RKO (cell line): ENCODE measurements around the gene MAGEH1.
"Not testable (repeated sequence)": the region's sequence is repeated elsewhere in the genome, so short reads cannot be mapped to it uniquely, and the experiment has no call there.

Source experiments
- DNase-seq: peaks from one replicate; pipeline ENCODE4 v3.0.0-alpha.2; 2016; ENCODE audit warnings: low spot score

The MAGEH1 gene, protein sequence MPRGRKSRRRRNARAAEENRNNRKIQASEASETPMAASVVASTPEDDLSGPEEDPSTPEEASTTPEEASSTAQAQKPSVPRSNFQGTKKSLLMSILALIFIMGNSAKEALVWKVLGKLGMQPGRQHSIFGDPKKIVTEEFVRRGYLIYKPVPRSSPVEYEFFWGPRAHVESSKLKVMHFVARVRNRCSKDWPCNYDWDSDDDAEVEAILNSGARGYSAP

DNA sequence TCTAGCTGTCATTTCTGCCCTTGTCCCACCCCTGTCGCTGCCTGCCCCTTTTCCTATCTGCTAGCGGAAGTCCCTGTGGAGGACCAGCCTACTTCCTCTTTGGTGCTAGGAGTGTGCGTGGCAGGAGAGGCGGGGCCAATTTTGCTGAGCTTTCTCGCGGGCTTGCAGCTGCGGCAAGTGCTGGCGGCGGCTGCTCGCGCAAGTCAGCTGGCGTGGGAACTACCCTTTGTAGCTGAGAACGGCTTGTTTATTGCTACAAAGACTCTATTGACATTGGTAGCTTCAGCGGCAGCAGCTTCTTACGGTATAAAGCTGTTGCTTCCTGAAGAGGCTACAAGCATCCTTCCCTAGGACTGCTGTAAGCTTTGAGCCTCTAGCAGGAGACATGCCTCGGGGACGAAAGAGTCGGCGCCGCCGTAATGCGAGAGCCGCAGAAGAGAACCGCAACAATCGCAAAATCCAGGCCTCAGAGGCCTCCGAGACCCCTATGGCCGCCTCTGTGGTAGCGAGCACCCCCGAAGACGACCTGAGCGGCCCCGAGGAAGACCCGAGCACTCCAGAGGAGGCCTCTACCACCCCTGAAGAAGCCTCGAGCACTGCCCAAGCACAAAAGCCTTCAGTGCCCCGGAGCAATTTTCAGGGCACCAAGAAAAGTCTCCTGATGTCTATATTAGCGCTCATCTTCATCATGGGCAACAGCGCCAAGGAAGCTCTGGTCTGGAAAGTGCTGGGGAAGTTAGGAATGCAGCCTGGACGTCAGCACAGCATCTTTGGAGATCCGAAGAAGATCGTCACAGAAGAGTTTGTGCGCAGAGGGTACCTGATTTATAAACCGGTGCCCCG is at the start of gene MAGEH1:
Gene MAGEH1, plus strand, starts transcription at position 138 of the 843 bp plus-strand sequence. Its CDS starts 248 bp downstream, at position 386.
- no peak for DNase-seq

DNA sequence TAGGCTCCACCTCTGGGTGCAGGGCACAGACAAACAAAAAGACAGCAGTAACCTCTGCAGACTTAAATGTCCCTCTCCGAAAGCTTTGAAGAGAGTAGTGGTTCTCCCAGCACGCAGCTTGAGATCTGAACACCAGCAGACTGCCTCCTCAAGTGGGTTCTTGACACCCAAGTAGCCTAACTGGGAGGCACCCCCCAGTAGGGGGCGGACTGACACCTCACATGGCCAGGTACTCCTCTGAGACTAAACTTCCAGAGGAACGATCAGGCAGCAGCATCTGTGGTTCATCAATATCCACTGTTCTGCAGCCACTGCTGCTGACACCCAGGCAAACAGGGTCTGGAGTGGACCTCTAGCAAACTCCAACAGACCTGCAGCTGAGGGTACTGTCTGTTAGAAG is 24.8 kb upstream of the MAGEH1 start:
- DNase-seq = not testable (repeated sequence)

DNA sequence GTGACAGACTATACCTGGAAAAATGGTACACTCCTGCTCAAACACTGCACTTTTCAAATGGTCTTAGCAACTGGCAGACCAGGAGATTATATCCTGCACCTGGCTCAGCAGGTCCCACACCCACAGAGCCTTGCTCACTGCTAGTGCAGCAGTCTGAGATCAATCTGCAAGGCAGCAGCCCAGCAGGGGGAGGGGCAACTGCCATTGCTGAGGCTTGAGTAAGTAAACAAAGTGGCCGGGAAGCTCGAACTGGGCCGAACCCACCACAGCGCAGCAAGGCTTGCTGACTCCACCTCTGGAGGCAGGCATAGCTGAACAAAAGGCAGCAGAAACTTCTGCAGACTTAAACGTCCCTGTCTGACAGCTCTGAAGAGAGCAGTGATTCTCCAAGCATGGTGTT is 8.5 kb upstream of the MAGEH1 start:
- DNase-seq = not testable (repeated sequence)

DNA sequence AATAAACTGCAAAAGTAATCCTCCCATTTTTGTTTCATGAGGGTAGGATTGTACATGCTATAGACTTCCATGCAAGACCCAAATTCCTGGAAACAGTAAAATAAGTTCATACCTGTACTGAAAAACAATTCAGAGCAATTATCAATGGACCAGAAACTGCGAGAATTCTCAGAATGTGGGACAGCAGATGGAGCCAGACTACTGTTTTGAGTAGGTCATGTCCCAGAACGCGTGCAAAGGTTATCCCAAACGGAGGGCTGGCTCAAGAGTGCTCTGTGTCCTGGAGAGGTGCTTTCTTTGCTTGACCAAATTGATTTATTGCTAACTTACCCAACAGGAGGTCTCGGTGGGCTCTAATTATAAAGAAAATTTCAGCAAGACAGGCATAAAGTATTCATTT is 1.7 kb upstream of the MAGEH1 start:
- DNase-seq = peak; percentile 31

DNA sequence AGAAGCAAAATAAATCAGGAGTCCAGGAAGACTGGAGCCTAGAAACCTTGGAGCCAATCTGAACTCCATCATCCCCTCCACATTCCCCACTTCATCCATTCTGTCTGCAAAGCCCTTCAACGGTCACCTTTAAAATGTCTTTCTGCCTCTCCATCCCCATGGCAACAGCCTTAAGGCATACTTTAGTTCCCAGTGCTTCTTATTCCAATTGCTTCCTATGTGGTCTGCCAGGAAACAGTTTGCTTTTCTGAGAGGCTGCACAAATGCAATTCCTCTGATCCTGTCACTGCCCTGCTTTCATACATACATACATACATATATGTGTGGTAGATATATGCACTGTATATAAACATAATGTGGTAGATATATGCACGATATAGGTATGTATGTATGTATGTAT is 786 bp upstream of the MAGEH1 start:
- no peak for DNase-seq

DNA sequence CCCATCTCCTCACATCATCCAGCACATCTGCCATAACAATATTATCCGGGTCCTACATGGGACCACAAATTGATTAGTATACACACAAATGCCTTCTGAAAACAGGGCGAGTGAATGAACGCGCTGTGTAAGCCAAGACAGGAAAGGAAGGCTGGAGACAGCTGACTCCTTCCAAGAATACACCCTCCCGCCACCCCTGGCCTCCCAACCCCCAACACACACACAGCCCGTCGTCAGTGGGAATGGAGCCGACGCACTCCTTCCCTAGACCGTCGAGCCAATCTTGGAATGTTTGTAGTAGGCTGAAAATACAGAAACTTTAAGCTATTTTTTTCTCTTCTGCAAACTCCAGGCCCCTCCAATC is 319 bp upstream of the MAGEH1 start:
- no peak for DNase-seq

DNA sequence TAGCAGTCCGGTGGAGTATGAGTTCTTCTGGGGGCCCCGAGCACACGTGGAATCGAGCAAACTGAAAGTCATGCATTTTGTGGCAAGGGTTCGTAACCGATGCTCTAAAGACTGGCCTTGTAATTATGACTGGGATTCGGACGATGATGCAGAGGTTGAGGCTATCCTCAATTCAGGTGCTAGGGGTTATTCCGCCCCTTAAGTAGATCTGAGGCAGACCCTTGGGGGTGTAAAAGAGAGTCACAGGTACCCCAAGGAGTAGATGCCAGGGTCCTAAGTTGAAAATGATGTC is 852 bp downstream of the MAGEH1 start:
- DNase-seq = no peak

DNA sequence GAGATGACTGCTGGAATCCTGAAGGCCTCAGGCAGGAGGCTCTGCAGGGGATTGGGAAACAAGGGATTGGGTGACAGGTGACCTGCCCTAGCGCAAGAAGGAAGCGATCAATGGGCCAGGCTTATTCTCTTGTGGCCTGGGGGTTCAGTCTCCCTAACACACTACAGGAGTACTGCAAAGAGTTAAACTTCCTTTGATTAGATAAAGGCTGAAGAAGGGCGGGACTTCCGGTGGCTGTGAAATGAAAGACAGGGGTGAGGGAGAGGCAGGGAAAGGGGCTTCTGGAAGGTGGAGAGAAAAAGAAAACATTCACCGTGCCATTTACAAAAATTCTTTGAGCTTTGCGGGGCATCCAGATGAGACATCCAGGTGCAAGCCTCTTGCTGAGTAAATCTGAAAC is 3.8 kb downstream of the MAGEH1 start:
- DNase-seq = not testable (repeated sequence)

DNA sequence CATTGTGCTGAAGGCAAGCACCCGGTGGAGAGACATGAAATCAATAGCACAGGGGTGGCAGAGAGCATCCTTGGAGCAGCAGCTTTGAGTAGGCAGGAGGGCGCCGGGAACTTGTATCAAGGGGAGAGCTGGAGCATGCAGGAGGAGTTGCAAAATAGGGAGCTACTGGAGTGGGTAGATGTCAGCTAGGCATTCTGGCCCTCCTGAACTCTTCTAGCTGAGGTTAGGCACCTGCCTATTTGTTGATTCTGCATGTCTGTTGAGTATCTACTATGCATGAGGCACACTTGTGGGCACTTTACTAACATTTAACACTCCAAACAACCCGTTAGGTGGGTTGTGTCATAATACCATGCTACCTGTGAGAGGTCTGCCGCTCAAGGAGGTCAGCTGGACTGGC is 7.5 kb downstream of the MAGEH1 start:
- DNase-seq = not testable (repeated sequence)

DNA sequence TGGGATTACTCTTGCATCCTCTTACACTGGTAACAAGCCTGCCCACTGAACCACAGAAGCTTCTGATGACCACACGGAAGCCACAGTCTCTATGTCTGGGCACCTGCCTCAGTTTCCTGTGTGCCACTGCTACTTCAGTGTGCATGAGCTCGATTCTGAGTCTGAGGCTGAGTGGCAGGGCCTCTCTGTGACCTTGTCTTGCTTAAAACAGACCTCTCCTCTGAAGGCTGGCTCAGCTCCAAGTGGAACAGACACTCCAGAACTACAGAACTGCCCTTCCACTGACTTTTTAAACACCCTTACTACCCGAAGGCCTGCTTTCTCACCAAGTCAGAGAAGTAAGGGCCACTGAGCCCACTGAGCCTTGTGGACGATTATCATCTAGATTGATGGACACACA is 8.0 kb downstream of the MAGEH1 start:
- not testable (repeated sequence) for DNase-seq

DNA sequence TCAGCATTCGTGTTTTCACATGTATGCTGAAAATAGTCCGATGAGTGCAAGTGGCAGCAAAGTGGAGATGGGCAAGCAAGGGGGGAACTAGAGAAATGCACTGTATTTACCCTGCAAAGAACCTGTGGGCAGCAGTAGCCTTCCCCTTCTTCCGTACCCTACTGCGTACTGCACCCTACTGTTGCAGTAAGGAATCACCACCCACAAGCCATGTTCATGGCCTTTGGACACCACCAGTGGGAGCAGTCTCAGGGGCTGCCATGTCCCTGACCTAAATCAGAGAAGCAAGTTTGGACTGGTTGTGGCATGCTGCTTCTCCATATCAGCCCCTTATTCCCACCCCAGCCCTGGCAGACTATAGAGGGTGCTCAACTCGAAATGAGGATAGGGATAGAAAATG is 12.1 kb downstream of the MAGEH1 start:
- not testable (repeated sequence) for DNase-seq

DNA sequence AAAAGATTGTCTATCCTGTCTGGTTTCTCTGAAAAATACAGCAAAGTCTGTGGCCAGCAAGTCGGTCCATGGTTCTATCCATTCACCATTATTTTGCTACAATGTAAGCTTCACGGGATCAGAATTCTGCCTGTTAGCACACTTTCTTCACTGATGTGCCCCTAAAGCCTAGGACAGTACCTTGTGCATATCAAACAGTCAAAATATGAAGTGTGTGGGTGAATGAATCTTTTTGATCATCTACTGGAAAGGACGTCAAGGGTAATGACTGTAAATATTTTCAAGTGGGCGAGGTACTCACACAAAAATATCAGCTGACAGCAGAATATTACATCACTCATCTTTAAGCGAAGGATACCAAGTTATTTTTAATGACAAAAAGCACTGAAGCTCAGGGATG is 13.2 kb downstream of the MAGEH1 start:
- not testable (repeated sequence) for DNase-seq

DNA sequence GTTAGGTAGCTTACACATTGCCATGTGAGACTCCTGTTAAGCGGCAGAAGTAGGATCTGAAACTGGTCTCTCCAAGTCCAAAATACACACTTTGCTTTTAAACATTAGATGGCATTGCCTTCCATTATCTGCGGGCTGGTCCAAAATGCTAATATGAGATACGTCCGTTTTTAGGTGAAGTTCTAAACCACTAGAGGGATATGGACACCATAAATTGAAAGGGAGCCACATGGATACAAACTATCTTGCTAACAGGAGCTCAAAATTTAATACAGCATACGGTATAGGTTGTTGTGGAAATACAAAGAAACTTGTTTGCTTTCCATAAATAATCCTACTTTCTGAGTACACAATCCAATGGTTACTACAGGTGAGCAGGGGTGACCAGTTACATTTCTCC is 13.9 kb downstream of the MAGEH1 start:
- DNase-seq = not testable (repeated sequence)

DNA sequence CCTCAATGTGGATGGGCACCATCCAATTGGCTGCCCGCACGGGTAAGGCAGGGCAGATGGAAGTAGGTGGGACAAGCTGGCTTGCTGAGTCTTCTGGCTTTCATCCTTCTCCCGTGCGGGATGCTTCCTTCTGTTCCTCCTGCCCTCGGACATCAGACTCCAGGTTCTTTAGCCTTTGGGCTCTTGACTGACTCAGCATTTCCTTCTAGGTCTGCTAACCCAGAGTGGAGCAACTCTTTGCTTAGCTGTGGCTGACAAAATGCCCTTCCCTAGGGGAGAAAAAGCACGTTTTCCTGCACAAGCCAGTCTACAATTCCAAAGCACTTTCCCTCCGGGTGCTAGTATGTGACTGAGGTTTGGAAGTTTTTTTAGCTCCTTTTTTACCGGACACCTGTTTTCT is 28.0 kb downstream of the MAGEH1 start:
- not testable (repeated sequence) for DNase-seq

DNA sequence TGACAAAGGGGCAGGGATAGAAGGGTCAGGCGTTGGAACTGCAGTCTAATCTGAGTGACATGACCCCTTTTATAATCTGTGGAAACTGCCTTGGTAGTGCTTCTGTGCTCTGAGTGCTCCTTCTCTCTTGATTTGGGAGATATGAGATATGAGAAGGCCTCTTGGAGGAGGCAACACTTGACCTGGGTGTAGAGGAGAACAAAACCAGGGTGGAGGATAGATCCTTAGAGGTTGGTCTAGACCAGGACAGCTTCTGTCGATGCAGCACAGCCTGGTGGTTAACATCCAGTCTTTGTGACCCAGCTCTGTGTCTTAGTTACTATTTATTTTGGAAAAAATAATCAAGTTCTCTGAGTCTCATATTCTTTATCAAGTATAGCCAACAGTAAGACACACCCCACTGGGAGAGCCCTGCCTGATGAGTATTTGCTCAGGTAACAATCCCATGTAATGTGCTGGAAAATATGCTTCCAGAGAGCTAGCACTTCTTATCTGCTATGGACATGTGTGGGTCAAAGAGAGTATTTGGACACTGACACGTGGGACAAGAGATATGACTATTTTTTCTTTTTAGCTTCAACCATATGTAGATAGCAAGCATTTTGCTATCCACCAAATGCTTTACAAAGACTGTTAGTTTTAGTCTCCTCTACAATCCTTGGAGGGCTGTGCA is 28.6 kb downstream of the MAGEH1 start:
- no peak for DNase-seq

DNA sequence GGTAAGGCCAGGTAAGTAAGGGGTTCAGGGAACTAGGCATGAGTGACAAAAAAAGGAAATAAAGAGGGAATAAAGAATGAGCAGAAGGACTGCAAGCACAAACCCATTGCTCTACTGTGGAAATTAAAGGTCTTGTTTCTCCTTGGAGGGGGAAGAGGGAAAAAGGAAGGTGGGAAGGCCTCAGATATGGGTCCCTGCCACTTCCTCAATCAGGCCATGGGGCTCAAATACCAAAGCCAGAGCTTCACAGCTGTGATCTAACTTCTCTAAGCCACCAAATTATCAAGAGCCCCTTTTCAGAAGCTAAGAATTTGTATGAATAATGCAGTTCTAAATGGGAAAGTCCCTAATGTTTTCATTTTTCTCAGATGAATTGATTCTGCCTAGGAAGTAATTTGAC is 33.0 kb downstream of the MAGEH1 start:
- no peak for DNase-seq

DNA sequence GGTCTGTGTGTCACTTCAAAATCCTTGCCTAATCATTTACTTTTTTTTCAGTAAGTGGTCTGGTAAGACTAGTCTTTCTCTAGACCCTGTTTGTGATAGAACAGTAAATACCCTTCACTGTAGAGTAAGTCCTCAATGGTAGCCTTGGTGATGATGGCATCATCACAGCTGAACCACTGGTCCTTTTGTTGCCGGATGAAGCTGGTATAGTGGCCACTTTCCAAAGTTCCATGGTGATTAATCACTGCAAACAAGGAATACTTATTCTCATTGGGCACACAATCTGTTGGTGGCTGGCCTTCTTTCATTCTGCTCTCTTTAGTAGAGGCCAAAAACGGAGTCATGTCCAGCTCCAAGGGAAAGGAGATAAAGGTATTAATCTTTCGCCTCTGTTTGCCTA is 34.8 kb downstream of the MAGEH1 start:
- peak; percentile 32 for DNase-seq

DNA sequence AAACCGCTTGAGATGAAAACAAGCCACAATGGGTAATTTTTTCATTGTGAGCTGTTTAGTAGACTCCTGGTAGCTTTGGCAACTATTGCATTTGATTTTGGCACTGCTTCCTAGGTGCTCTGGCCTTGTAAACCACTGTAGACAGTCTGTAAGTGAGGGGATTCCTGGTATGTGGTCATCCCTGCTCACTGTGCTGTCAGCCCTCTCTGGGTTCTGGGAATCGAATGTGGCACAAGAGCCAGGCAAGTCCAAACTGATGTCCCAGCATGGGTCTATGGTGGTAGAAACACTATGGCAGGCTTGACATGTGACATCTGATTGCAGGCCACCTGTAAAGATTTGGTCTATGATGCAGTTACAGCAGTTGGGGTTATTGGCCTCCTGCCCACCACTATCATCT is 35.2 kb downstream of the MAGEH1 start:
- DNase-seq = no peak

DNA sequence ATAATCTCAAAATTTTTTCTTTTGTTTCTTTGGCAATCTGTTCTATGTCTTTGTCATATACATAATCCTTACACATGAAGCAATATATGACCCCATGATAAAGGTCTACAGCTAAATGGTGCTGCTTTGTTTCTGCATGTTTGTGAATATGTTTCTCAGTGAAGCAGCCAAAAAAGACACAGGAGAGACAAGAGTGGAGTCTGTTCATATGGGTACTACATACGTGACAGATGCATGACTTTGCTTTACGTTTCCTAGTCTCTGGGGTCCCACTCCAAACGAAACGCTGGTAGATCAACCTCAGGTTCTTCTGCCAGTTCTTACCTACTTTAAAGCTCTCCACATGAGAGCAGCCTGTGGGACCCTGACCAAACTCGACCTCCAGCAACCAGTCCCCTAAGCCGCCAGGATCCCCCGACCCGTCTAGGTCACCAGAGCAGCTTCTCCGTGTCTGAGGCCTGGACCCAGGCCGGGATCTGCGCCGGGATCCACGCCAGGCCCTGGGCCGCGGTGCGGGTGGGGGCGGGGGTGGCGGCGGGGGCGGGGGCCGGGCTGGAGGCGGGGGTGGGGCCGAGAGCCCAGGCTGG is 36.2 kb downstream of the MAGEH1 start:
- DNase-seq = no peak

DNA sequence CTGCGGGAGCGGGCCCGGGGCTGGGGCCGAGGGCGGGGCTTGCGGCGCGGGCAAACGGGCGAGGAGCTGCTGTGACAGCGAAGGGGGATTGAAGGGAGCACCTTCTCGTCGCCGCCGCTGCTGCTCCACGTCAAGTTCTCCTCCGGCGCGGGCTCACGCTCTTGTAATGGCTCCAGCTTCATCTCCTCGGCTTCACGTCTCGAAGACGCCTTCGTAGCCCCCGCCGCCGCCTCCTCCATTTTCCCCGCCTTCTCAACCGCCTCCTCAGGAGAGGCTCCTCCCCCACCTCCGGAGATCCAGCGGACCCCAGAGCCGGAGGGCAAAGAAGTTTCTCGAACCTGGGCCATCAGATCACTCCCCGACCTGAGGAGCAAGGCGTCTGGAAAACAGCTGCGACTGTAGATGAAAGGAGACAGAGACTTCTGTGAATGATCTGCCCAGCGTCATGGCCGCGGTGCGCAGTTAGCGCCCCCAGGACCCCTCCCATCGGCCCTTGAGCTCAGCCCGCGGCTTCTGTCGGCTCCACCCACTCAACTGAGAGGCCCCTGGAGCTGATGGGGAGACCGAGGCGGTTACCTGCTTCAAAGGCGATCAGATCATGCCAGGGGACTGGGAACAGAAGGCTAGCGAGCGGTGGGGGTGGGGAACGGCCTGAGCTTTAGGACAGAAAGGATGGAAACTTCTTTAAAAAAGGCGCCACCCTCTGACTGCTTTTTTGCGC is 36.8 kb downstream of the MAGEH1 start:
- DNase-seq = no peak

DNA sequence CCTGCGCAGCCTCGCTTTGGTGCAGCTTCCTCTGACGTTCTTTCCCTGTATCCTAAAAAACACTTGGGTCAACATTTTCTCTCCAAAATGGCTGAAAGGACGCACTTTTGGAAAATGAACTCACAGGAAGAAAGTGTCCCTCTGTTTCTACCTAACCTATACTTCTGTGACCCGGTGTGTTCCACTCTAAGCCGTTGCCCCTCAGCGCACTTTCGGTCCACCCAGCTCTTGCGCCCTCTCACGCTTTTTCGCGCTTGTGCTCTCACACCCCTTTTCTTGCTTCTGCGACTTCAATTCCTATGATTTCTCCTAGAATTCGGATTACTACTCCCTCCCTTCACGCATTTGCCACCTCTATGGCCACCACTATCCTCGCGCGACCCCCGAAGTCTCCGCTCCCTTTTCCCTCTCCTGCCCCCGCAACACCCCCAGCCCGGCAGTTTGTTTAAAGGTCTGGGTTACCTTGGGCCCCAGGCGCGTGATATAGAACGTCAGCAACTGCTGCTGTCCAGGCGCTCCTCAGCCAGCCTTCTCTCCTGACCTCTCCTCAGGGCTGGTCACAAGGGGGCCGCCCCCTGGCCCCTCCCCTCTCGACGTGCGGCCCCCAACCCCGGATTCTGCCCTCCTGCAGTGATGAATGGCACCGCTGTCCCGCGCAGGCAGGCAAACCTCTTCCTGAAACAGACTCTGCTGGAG is 37.5 kb downstream of the MAGEH1 start, which contains the start of gene USP51:
Gene USP51, minus strand, starts transcription at position 535 of the 696 bp plus-strand sequence. CDS start 909 bp downstream, outside the sequence.
- DNase-seq = no peak
